Kidney capillary endothelial cell (primary cell): ENCODE measurements around the gene SAXO2.
"Not testable (repeated sequence)": the region's sequence is repeated elsewhere in the genome, so short reads cannot be mapped to it uniquely, and the experiment has no call there.

ENCODE experiments used
- DNase-seq: peaks from one replicate; pipeline ENCODE4 v3.0.0-alpha.2; 2018; ENCODE audit warnings: low spot score

Gene SAXO2

DNA sequence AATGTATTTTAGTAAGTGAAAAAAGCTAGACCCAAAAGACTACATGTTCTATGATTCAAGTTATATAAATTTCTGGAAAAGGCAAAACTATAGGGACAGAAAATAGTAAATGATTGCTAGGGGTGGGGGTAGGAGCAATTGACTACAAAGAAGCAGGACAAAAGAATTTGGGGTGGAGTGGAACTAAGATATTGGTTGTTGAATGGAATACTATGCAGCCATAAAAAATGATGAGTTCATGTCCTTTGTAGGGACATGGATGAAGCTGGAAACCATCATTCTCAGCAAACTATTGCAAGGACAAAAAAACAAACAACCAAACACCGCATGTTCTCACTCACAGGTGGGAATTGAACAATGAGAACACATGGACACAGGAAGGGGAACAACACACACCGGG is 25.6 kb downstream of the SAXO2 start:
- DNase-seq, result not testable (repeated sequence)

- no peak for DNase-seq
These were observed 29.7 kb downstream of the SAXO2 start for GRCh38 chr15:82292271-82292670.

DNA sequence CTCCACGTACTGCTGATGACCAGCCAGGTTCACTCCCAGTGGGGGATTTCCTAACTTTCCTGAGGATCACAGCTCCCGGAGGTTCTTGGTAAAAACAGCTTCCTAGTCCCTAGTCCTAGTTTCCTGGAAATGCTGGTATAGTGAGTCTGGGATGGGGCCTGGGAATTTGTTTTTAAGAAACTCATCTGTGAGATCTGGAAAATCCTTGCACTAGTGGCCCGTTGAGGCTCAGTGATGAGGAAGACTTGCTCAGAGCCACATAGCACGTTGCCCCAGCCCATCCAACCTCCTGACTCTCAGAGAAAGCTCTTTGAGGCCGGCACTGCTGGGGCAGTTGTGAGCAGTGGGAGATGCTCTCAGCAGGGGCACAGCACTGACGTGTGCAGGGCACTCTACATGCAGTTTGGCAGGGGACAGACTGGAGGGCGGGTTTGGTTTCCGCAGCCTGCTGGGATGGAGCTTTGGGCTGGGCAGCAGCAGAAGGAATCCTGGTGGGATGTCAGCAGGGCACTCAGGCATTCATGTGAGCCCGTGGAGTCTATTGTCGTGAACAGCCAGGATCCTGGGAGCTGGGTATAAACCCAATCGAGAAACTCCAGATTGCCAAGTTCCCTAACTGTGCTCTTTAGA is 31.6 kb downstream of the SAXO2 start:
- no peak for DNase-seq

DNA sequence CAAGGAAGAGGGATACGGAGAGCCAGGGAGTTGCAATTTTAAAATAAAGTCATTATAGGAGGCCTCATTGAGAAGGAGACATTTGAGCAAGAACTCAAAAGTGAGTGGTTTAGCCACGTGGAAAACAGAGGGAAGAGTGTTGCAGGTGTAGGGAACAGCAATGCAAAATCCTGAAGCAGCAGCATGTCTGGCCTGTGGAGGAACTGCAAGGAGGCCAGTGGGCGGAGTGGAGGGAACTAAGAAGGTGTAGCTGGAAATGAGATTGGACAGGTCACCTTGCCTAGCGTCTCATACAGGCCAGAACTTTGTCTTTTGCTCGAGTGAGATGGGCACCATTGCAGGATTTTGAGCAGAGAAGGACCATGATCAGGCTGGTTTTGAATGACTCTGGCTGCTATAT is 34.9 kb downstream of the SAXO2 start:
- DNase-seq, result no peak

DNA sequence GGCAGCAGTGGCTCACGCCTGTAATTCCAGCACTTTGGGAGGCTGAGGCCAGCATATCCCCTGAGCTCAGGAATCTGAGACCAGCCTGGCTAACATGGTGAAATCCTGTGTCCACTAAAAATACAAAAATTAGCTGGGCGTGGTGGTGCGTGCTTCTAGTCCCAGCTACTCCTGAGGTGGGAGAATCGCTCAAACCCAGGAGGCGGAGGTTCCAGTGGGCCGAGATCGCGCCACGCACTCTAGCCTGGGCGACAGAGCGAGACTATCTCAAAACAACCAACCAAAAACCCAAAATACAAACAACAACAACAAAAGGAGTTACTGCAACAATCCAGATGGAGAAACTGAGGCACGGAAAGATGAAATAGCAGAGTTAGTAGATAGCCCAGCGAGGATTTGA is 35.4 kb downstream of the SAXO2 start:
- no peak for DNase-seq

GRCh38 chr15:82298520-82298919 is 35.9 kb downstream of the SAXO2 start:
- no peak for DNase-seq

DNA sequence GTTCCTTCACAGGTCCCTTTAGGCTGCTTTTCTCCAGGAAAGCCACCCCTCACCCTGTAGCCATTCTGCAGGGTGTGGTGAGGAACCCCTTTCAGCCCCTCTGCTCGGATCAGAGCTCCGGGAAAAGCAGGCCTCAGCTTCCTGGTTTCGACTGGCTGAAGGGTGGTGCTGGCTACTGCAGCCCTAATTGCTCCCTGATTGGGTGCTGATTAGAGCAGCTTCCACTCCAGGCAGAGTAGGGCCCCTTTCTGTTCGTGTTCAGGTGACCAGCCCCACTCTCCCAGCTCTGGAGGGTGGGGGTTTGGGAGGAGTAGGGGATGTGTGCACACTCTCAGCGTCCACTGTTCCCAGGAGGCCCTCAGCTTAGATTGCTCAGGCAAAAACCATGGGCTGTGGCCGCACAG is 36.9 kb downstream of the SAXO2 start:
- not testable (repeated sequence) for DNase-seq

DNA sequence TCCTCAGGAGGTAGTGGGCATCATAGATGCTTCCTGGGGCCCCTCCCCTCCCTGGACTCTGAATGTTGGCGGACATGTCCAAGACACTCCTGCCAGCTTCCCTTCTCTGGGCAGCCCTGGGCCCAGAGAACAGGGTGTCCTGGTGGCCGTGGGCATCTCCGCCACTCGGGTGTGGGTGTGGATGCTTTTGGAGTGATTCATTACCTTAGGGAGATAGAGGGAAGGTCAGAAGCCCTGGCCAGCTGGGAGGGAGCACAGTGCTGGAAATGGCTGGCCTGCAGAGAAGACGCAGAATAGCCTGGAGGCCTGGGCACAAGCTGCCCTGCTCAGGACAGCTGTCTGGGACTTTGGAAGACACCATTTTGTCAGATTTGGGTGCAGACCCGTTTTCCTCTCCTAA is 37.7 kb downstream of the SAXO2 start:
- not testable (repeated sequence) for DNase-seq

DNA sequence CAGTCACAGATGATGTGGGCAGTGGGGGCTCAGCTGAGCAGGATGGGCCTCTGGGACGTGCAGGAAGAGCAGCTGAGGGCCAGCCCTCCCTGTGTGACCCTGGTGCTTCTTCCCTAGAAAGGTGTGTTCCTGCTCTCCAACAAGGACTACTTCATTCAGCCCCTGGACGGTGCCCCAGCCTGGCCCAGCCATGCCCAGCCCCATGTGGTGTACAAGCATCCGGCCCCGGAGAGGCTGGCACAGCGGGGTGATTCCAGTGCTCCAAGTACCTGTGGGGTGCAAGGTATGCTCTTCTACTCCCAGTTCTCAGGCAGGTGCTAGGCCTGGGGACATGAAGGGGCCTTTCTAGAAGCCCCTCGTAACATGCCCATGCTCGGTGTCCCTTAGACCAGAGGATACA is 38.3 kb downstream of the SAXO2 start:
- DNase-seq, result no peak

GRCh38 chr15:82301296-82302016 is 38.8 kb downstream of the SAXO2 start:
- no peak for DNase-seq

DNA sequence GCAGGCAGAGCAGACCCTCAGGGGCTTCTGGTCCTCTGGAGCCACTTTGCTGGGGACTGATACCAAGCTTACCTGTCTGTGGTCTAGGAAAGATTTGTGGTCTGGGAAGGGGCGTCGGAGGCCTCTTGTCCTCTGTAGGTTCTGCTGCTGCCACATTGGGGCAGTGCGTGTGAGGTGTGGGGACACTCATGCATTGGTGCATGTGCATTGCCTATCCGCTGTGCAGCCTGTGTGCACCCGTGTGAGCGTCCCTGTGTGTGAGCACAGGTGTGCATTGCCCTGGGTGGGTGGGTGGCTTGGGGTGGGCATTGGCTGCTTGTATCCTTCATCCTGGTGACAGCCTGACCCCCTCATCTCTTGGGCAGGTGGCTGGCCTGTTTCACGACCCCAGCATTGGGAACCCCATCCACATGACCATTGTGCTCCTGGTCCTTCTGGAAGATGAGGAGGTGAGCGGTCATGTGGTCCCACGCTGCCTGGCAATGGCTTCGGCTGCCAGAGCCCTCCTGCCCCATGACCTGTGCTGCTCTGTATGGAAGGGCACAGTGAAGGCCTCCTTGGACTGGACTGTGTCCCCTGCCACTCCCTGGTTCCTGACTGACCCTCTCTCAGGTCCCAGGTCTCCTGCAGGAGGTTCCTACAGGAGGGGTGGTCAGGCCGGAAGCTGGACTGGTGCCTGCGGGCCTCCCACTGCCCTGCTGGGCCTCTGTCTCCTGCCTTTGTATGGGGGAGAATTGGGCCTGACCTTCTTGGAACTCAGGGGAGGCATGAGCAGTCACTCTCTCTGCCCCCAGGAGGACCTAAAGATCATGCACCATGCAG is 41.5 kb downstream of the SAXO2 start:
- DNase-seq, result no peak

GRCh38 chr15:82304778-82305090 is 42.1 kb downstream of the SAXO2 start:
- DNase-seq, result no peak

- DNase-seq, result no peak
These were observed 43.0 kb downstream of the SAXO2 start for GRCh38 chr15:82305621-82306048.

DNA sequence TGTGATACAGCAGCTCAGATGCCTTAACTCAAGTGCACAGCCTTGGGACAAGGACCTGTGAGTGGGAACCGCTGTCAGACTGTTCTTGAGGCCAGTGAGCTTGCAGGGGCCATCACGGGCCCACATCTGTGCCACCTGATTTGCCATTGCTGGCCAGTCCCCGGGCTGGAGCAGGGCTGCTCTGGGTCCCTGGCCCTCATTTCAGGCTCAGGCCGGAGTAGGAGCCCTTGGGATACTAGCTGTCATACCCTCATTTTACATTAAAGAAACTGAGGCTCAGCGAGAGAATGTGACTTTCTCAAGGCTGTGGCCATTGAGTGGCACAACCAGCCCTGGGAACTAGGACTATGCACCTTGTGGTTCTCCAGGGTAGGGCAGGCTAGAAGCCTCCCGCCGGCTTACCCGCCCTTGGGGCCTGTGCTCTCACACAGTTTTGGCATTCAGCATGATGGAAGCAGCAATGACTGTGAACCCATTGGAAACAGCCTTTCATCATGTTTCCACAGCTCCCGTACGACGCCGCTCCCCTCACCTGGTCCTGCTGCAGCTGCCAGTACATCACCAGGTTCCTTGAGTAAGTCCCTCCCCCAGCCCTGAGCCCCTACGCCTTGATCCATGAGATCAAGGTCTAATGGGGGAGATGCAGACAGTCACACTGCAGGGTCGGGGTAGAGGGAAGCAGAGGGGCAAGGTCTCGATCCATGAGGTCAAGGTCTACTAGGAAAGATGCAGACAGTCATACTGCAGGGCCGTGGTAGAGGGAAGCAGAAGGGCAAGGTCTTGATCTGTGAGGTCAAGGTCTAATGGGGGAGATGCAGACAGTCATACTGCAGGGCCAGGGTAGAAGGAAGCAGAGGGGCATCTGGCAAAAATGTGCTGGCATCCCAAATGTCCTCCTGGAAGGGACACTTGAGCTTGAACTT is 44.4 kb downstream of the SAXO2 start:
- DNase-seq, result no peak

GRCh38 chr15:82307714-82308081 is 45.1 kb downstream of the SAXO2 start:
- no peak for DNase-seq

- no peak for DNase-seq
These were observed 47.2 kb downstream of the SAXO2 start for GRCh38 chr15:82309802-82310201.

DNA sequence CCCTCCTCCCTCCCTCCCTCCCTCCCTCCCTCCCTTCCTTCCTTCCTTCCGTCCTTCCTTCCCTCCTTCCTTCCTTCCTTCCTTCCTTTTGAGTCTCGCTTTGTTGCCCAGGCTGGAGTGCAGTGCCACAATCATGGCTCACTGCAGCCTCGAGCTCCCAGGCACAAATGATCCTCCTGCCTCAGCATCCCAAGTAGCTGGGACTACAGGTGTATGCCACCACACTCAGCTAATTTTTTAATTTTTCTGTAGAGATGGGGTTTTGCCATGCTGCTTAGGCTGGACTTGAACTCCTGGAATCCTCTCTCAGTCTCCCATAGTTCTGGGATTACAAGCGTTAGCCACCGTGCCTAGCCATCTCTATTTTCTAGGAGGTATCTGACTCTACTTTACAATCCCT is 48.7 kb downstream of the SAXO2 start:
- not testable (repeated sequence) for DNase-seq

- peak; percentile 89 for DNase-seq
These were observed 50.1 kb downstream of the SAXO2 start for GRCh38 chr15:82312586-82313349.

DNA sequence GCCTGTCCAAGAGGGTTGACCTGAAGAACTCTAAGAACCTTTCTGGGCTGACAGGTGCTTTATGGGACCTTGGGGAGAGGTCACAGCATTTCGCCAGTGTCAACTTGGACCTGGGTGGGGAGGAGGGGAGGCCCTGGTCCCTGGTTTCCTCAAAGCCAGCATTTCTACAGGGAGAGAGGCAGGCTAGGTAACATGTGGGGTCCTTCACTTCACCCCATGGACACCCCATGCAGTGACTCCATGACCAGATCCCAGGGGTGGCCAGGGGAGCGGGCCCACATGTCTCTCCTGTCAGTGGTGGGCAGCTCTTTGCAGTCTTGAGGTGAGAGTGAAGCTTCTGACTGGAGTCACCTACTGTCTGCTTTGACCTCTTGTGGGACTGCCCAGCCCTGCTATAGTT is 50.8 kb downstream of the SAXO2 start:
- DNase-seq, result no peak

GRCh38 chr15:82313951-82314768 is 51.5 kb downstream of the SAXO2 start:
- DNase-seq, result not testable (repeated sequence)
